K562 (cell line): ENCODE data around the gene BLM. TPM values are rescaled to one million over a fixed set of nuclear protein-coding genes. Genes with fewer than 3 reads are reported as not detected.

Experiments
- ATAC-seq: fragments of 200-7000 bp; cut with Tn5 transposase; 3 replicates; pipeline ENCODE4 v1.9.1; 2020; ENCODE audit warnings: moderate library complexity
- BruUV-seq: library from RNA; stranded (reverse); fragments of 400-500 nt; replicated peaks from 2 replicates; lab custom pipeline; 2021; lab: Mats Ljungman, UMichigan
- CTCF ChIA-PET: fragments of 300-600 bp; formaldehyde crosslinking; extraction: SDS; loops from one replicate; lab custom pipeline; 2021; ENCODE audit warnings: low intra/inter-chr PET ratio; lab: Yijun Ruan, JAX
- POLR2A ChIA-PET: fragments of 300-600, 350-650 bp; sonication (Branson Sonifier 250); formaldehyde crosslinking; extraction: SDS; loops from one replicate; lab custom pipeline; 2021; ENCODE audit warnings: antibody characterized with exemption, inconsistent platforms; lab: Yijun Ruan, JAX
- DNase-seq, 4 experiments: peaks; one replicate each; pipeline versions ENCODE4 v3.0.0 to v3.0.0-alpha.2; 2011 to 2018; ENCODE audit warnings: low spot score in 3 of 4, mixed read lengths in 3 of 4; ENCODE audit errors: extremely low read depth in 1 of 4
- FAIRE-seq: peaks from 2 replicates; lab custom pipeline; 2011; peaks lifted over from hg19 to GRCh38; lab: Jason Lieb, UNC
- H2AFZ ChIP-seq: 2 replicates; pipeline ENCODE4 v1.6.0; 2011; ENCODE audit warnings: low read depth, low read length, control low read depth, inconsistent platforms
- H3K27ac ChIP-seq: fragments of 200-600 bp; 3 replicates; pipeline ENCODE4 v1.8.0; 2011; ENCODE audit warnings: low read depth, mild to moderate bottlenecking, control low read depth, inconsistent platforms, low read length, moderate library complexity, mixed read lengths; ENCODE audit errors: extremely low read depth
- H3K27me3 ChIP-seq, 2 experiments: fragments of 300-600 bp in 1 of 2; 2 replicates in 1 of 2; 3 replicates in 1 of 2; pipeline versions ENCODE4 v1.6.0 to v1.8.0; 2011; ENCODE audit warnings: inconsistent platforms in 2 of 2, low read length in 2 of 2, mild to moderate bottlenecking in 1 of 2, mixed read lengths in 1 of 2, moderate library complexity in 1 of 2; ENCODE audit not compliant: control insufficient read depth in 2 of 2, insufficient read depth in 2 of 2
- H3K36me3 ChIP-seq: fragments of 300-600 bp; 3 replicates; pipeline ENCODE4 v1.8.0; 2011; ENCODE audit warnings: mild to moderate bottlenecking, low read length, inconsistent platforms; ENCODE audit not compliant: control insufficient read depth, insufficient read depth
- H3K4me1 ChIP-seq, 2 experiments: fragments of 200-600 bp in 1 of 2; replicated peaks in 1 of 2; 2 replicates in 1 of 2; 3 replicates in 1 of 2; pipeline versions ENCODE4 v1.5.1 to v1.8.0; 2011; ENCODE audit warnings: inconsistent platforms in 2 of 2, low read length in 2 of 2, mild to moderate bottlenecking in 1 of 2, mixed read lengths in 1 of 2, moderate library complexity in 1 of 2; ENCODE audit not compliant: control insufficient read depth in 2 of 2, insufficient read depth in 2 of 2
- H3K4me2 ChIP-seq: 2 replicates; pipeline ENCODE4 v1.6.1; 2011; ENCODE audit warnings: low read length, control low read depth, inconsistent platforms, mixed read lengths; ENCODE audit not compliant: insufficient read depth
- H3K4me3 ChIP-seq: fragments of 200-600 bp; sonication (generic), shearing (Covaris generic); 2 replicates; pipeline ENCODE4 v1.5.1; 2016; ENCODE audit warnings: control low read depth, inconsistent platforms
- H3K79me2 ChIP-seq: fragments of 200-600 bp; 3 replicates; pipeline ENCODE4 v1.8.0; 2011; ENCODE audit warnings: low read length, inconsistent platforms; ENCODE audit not compliant: control insufficient read depth, insufficient read depth
- H3K9ac ChIP-seq, 2 experiments: 2 replicates each; pipeline versions ENCODE4 v1.6.0 to v1.6.1; 2011; ENCODE audit warnings: low read depth in 2 of 2, low read length in 2 of 2, control low read depth in 1 of 2, inconsistent platforms in 1 of 2, mild to moderate bottlenecking in 1 of 2, mixed read lengths in 1 of 2; ENCODE audit not compliant: insufficient read depth in 1 of 2
- H3K9me1 ChIP-seq: one replicate; pipeline ENCODE4 v1.6.0; 2011; ENCODE audit warnings: inconsistent platforms, mild to moderate bottlenecking, low read length, moderate library complexity; ENCODE audit not compliant: control insufficient read depth, insufficient read depth
- H3K9me3 ChIP-seq: replicated peaks from 2 replicates; pipeline ENCODE4 v1.5.1; 2011; ENCODE audit warnings: low read depth, low read length, inconsistent platforms; ENCODE audit not compliant: control insufficient read depth, insufficient read depth
- H4K20me1 ChIP-seq: replicated peaks from 2 replicates; pipeline ENCODE4 v1.6.1; 2011; ENCODE audit warnings: low read length, inconsistent platforms, mixed read lengths; ENCODE audit not compliant: control insufficient read depth, insufficient read depth
- BHLHE40 ChIP-seq: IDR thresholded peaks from 2 replicates; pipeline ENCODE4 v1.6.1; 2011; ENCODE audit warnings: low read length, improper control_type of control experiment
- NCOA2 ChIP-seq, 2 experiments: fragments of 450-650 bp; IDR thresholded peaks; 2 replicates each; pipeline ENCODE4 v1.6.1; 2018; ENCODE audit warnings: mild to moderate bottlenecking in 2 of 2, moderate library complexity in 1 of 2; ENCODE audit not compliant: partially characterized antibody in 2 of 2
- PCBP2 ChIP-seq: fragments of 200-400 bp; formaldehyde crosslinking; IDR thresholded peaks from 2 replicates; pipeline ENCODE4 v1.6.1; 2018; ENCODE audit warnings: low read length, low read depth, mild to moderate bottlenecking, moderate library complexity; ENCODE audit not compliant: poor library complexity, severe bottlenecking
- ZFPM2 ChIP-seq: fragments of 250-450 bp; sonication (Bioruptor Pico); IDR thresholded peaks from 2 replicates; pipeline ENCODE4 v1.5.1; 2022; ENCODE audit warnings: mild to moderate bottlenecking
- WGBS: fragments of 100-300 bp; shearing (Covaris generic); methylation state at CpG from one replicate; pipeline ENCODE4 v1.1.6; 2016; ENCODE audit warnings: low coverage, mixed read lengths; ENCODE audit not compliant: insufficient coverage; ENCODE audit errors: missing lambda C conversion rate; 5-methylcytosine and 5-hydroxymethylcytosine counted together
- in situ Hi-C: fragments of 300-500 bp; cut with MboI; formaldehyde crosslinking; loops from 4 replicates; pipeline ENCODE4 v1.15.0; 2018; ENCODE audit warnings: inconsistent platforms, mixed read lengths
- intact Hi-C: fragments of 100-400 bp; cut with micrococcal nuclease; formaldehyde crosslinking; loops from 2 replicates; pipeline ENCODE4 v1.14.2; 2022
- polyA plus RNA-seq, 8 experiments: library from polyadenylated mRNA; depleted of rRNA in 4 of 8; stranded (reverse) in 5 of 8; unstranded in 3 of 8; fragments of >200 nt; fragmentation: Nextera tagmentation in 2 of 8; fragmentation: Illumina TruSeq in 1 of 8; extraction: Ambion mirVana in 2 of 8; extraction: Trizol in 1 of 8; gene quantifications; 2 replicates each; pipeline versions ENCODE4 v1.2.1 to v1.2.3, GENCODE V29; 2011 to 2014; ENCODE audit warnings: inconsistent platforms in 1 of 8, missing spikeins in 1 of 8
- total RNA-seq, 7 experiments: library from RNA; depleted of rRNA in 6 of 7; stranded (reverse); fragments of >200 nt in 6 of 7; fragmentation: Illumina TruSeq in 2 of 7; extraction: Trizol in 2 of 7; gene quantifications; 2 replicates each; pipeline versions ENCODE4 v1.2.1 to v1.2.3, GENCODE V29; 2011 to 2021; ENCODE audit warnings: low replicate concordance in 1 of 7
- TF ChIP-seq, protein P1 (sequence below): sonication (generic); formaldehyde crosslinking; IDR thresholded peaks from 2 replicates; pipeline ENCODE4 v1.8.1; 2023; ENCODE audit warnings: missing genetic modification reagents, mild to moderate bottlenecking, borderline replicate concordance

The BLM gene
- total and polyA plus RNA-seq, 9 of the 15 experiments (the other 6 are each of a cell fraction or from before 2014, with no cell fraction given): 21.0 to 56.0 (median 43.9) TPM

DNA sequence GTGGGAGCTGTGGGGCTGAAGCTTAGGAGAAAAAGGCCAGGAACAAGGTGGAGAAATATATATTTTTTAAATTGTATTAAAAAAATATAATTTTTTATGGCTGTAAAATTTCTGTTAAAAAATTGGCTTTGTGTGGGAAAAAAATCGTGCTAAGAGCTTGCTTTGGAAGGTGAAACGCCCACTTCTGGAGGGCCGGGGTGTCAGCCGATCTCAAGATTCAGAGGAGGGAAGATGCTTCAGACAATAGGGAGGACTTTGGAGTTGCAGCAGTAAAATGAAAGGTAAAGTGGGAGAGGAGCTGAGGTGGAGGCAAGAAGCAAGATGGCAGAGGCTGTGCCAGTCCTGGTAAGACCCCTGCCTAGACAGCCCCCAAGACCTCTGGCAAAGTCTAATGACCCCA lies 45.9 kb upstream of the BLM start:
- Histone ChIP-seq H3K79me2 (no peaks in the 10 kb centered on the region), H3K4me2 (no peak overlapping the region), H4K20me1 (no peaks in the 10 kb centered on the region), H3K36me3 (no peaks in the 10 kb centered on the region), H3K9me3 (no peaks in the 10 kb centered on the region), H2AFZ (0 out of 2 replicates have a peak overlapping the region, but pooled peaks have one; percentile 35), H3K9me1 (no peaks in the 10 kb centered on the region), H3K27ac (no peak overlapping the region)
- DNase-seq (no peak), FAIRE-seq (no peak)
- POLR2A ChIA-PET: interaction anchor here (0.7 kb wide), 1 partner anchor 532 kb away, joined by 3 read pairs; no protein-coding TSS in a partner anchor
- intact Hi-C loops: no loop called here
- TF ChIP-seq, protein P1, sequence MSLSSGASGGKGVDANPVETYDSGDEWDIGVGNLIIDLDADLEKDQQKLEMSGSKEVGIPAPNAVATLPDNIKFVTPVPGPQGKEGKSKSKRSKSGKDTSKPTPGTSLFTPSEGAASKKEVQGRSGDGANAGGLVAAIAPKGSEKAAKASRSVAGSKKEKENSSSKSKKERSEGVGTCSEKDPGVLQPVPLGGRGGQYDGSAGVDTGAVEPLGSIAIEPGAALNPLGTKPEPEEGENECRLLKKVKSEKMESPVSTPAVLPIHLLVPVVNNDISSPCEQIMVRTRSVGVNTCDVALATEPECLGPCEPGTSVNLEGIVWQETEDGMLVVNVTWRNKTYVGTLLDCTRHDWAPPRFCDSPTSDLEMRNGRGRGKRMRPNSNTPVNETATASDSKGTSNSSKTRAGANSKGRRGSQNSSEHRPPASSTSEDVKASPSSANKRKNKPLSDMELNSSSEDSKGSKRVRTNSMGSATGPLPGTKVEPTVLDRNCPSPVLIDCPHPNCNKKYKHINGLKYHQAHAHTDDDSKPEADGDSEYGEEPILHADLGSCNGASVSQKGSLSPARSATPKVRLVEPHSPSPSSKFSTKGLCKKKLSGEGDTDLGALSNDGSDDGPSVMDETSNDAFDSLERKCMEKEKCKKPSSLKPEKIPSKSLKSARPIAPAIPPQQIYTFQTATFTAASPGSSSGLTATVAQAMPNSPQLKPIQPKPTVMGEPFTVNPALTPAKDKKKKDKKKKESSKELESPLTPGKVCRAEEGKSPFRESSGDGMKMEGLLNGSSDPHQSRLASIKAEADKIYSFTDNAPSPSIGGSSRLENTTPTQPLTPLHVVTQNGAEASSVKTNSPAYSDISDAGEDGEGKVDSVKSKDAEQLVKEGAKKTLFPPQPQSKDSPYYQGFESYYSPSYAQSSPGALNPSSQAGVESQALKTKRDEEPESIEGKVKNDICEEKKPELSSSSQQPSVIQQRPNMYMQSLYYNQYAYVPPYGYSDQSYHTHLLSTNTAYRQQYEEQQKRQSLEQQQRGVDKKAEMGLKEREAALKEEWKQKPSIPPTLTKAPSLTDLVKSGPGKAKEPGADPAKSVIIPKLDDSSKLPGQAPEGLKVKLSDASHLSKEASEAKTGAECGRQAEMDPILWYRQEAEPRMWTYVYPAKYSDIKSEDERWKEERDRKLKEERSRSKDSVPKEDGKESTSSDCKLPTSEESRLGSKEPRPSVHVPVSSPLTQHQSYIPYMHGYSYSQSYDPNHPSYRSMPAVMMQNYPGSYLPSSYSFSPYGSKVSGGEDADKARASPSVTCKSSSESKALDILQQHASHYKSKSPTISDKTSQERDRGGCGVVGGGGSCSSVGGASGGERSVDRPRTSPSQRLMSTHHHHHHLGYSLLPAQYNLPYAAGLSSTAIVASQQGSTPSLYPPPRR (CRISPR knock-in tag): no peak
- no peak for TF ChIP-seq BHLHE40
- TF ChIP-seq NCOA2 (IDR thresholded peaks at IDR 0.05; ENCODE audit: partially characterized antibody in 2 of 2): no peak
- no peak for TF ChIP-seq PCBP2
- TF ChIP-seq ZFPM2 (CRISPR knock-in tag): no peak
- TF ChIP-seq, all 486 proteins: peak for 0
- in situ Hi-C loops: no loop called here
- Histone ChIP-seq H3K9ac (no peak overlapping the region; a peak in 1 of 4 replicates), H3K27me3 (no peaks in the 10 kb centered on the region; a peak in 1 of 5 replicates), H3K4me3 (no peak overlapping the region), H3K4me1 (peaks cover 12 to 17% of the 10 kb centered on the region in 2 experiments; a peak in 4 of 5 replicates)
- BruUV-seq: no TSS peak
- ATAC-seq: no peak
- WGBS: 41% methylated on average over 4 of the region's 4 CpGs
- CTCF ChIA-PET: interaction anchor here (0.7 kb wide), 1 partner anchor 215 kb away, joined by 3 read pairs; no protein-coding TSS in a partner anchor
